HAP-1 (cell line): ENCODE measurements around the gene GARIN5B.

Experiments used
- DNase-seq, 2 experiments: peaks; one replicate each; pipeline ENCODE4 v3.0.0-alpha.2; 2016 to 2020; ENCODE audit warnings: low spot score in 2 of 2
- H3K27me3 ChIP-seq: fragments of 250-450 bp; sonication (Bioruptor Pico); 2 replicates; pipeline ENCODE4 v1.5.1; 2020; ENCODE audit warnings: low read depth, mild to moderate bottlenecking, moderate library complexity
- H3K36me3 ChIP-seq: fragments of 250-450 bp; sonication (Bioruptor Pico); replicated peaks from 2 replicates; pipeline ENCODE4 v1.5.1; 2020; ENCODE audit warnings: mild to moderate bottlenecking
- H3K4me1 ChIP-seq: fragments of 250-450 bp; sonication (Bioruptor Pico); 2 replicates; pipeline ENCODE4 v1.5.1; 2020; ENCODE audit warnings: mild to moderate bottlenecking
- H3K4me3 ChIP-seq: fragments of 250-450 bp; sonication (Bioruptor Pico); 2 replicates; pipeline ENCODE4 v1.5.1; 2020; ENCODE audit warnings: mild to moderate bottlenecking, moderate library complexity
- H3K9me3 ChIP-seq: fragments of 250-450 bp; sonication (Bioruptor Pico); 2 replicates; pipeline ENCODE4 v1.5.1; 2020; ENCODE audit warnings: mild to moderate bottlenecking, moderate library complexity
- in situ Hi-C: fragments of 300-500 bp; cut with MboI; formaldehyde crosslinking; loops from 3 replicates; pipeline ENCODE4 v1.14.3; 2020; ENCODE audit warnings: low sequenced_read_pairs, inconsistent platforms, mixed read lengths

Gene GARIN5B

DNA sequence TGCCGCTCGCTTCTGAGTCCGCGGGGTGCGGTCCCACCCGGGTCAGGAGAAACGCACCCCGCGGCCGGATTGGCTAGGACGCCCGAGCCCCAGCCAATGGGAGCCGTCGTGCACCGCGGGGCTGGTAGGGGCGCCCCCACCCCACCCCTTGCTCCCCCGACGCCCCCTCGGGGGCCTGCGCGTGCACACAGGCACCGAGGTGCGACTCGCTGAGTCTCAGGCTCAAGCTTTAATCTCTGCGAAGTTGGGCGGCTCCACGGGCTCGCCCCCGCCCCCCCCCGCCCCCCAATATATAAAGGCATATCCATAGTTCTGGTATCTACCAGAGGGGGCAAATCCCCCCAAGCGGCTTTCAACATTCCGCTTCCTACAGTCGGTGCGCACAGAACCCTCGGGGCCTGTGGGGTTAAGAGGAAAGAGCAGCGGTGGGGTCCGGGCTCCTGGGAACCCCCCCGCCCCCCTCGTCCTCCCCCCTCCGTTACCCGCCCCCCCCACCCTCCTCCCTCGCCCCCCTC lies 8.3 kb downstream of the GARIN5B start, which contains the start of gene COX6B2:
COX6B2 (minus strand) TSS at position 22 of the 515 bp plus-strand sequence. CDS start 198 bp downstream, outside the sequence.
- Histone ChIP-seq H3K4me1 (peaks cover 8% of the 10 kb centered on the region), H3K9me3 (no peaks in the 10 kb centered on the region), H3K4me3 (peak within 1 kb of the TSS; percentile 50), H3K36me3 (no peaks in the 10 kb centered on the region), H3K27me3 (peaks cover 46% of the 10 kb centered on the region)
- DNase-seq = no peak
- in situ Hi-C loops = no loop called here

DNA sequence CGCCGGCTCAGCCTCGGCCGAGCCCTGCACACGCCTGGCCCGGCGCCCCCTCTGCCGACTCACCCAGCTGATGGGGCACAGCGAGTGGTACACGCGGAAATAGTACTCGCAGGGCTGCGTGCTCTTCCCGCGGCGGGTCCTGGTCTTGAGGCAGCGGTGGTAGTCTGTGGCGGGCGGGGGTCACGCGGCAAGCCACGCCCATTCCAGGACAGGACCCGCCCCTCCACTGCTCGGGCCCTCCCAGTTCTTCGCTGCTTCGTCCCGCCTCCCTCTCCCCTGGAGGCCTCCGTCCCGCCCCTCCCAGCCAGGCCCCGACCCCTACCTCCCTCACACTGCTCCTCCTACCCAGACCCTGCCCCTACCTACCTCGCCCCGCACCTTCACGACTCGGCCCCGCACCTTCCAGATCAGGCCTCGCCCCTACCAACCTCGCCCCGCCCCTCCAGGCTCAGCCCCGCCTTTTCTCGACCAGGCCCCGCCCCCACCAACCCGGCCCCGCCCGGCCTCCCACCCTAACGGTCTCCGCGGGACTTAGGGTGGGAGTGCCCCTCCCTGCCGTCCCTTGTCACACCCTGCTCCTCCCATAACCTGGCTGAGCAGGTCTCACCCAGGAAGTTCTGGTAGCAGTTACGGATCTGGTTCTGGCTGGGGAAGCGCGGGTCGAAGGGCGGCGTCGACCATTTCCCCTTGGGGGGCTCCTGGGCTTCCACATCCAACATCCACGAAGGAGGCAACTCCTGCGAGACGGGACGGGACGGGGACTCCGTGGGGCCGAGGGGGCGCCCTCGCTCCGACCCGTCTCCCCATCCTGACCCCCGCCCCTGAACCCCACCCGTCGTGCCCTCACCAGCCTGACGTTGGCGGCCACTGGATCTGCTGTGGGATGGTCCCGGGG lies 9.0 kb downstream of the GARIN5B start:
- in situ Hi-C loops = no loop called here
- DNase-seq = peak; percentile 63 to 88
- Histone ChIP-seq H3K9me3 (no peaks in the 10 kb centered on the region), H3K4me3 (peak overlapping the region; percentile 50), H3K36me3 (no peaks in the 10 kb centered on the region), H3K4me1 (peaks cover 13% of the 10 kb centered on the region), H3K27me3 (peaks cover 46% of the 10 kb centered on the region)

DNA sequence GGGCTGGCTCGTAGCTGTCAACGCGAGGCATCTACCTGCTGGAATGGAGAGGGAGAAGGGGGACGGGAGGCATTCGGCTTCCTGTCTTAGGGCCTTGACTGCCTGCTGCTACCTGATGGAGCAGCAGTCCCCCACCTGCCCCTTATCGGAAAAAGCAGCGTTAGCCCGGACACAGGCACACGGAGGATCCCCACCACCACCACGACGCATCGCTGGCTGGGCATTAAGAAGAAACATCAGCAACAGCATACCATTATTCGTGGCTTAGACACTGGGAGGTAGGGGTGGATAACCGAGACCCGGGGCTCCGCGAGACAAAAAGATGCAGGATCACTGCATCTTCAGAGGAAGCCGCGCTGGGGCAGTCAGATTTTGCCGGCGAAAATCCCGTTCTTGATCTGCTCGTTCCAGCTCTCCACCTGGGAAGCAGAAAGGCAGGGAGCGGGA lies 9.7 kb downstream of the GARIN5B start:
- in situ Hi-C loops = no loop called here
- DNase-seq = no peak

DNA sequence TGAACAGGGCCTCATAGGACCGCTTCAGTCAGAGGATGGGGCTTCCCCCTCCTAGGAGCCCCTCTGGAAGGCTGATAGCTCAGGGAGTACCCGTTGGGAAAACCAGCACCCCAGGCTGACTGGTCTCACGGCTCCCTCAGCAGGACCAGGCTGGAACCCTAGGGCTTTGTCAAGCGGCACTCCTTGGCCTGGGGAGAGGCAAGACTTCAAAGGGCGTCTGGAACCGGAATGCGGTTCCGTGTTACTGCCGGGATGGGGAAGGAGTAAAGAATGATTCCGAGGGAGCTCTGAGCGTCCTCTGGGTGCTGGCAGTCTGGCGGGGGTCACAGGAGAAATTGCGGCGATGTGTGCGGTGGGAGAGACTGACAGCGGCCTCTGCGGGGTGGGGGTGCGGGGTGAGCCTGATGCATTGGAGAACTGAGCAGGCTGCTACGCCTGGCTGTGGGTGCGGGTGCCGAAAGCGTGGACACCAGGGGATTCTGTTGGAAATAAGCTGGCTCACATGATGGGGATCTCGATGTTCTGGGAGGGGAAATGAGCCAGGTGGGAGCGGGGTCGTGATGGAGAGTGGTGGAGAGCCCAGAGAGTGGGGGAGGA lies 10.4 kb downstream of the GARIN5B start:
- peaks cover 46% of the 10 kb centered on the region for H3K27me3 ChIP-seq
- H3K4me3 ChIP-seq = 0 out of 2 replicates have a peak overlapping the region, but pooled peaks have one; percentile 50

More for the DNA sequence above, 9.7 kb downstream of the GARIN5B start:
- peaks cover 46% of the 10 kb centered on the region for H3K27me3 ChIP-seq
- H3K4me3 ChIP-seq = peak overlapping the region; percentile 50
- no peaks in the 10 kb centered on the region for H3K36me3 ChIP-seq
- no peaks in the 10 kb centered on the region for H3K9me3 ChIP-seq
- H3K4me1 ChIP-seq = peaks cover 18% of the 10 kb centered on the region

DNA sequence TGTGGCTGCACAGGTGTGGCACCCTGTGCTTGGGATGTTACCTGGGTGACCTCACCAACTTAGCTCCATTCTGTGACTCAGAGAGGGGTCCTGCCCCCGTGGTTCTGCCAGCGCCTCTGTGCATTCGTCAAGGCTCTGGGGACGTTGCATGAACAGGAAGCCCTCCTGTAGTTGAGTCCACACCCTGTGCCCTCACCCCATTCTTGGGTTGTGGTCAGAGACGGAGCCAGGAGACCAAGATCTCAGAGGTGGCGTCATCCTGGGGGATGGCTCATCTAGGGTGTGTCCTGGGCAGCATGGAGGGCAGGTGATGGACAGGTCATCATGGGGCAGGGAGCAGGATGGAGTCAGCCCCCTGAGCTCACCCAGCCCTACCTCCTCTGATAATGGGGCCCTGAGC lies 11.0 kb downstream of the GARIN5B start:
- in situ Hi-C loops = no loop called here
- Histone ChIP-seq H3K4me3 (no peak overlapping the region), H3K36me3 (peaks cover 10% of the 10 kb centered on the region), H3K4me1 (peaks cover 26% of the 10 kb centered on the region), H3K27me3 (peaks cover 41% of the 10 kb centered on the region), H3K9me3 (no peaks in the 10 kb centered on the region)
- DNase-seq = no peak

More for the DNA sequence above, 10.4 kb downstream of the GARIN5B start:
- no peaks in the 10 kb centered on the region for H3K9me3 ChIP-seq
- peaks cover 25% of the 10 kb centered on the region for H3K4me1 ChIP-seq
- DNase-seq = no peak
- in situ Hi-C loops = no loop called here
- H3K36me3 ChIP-seq = peaks cover 3% of the 10 kb centered on the region

DNA sequence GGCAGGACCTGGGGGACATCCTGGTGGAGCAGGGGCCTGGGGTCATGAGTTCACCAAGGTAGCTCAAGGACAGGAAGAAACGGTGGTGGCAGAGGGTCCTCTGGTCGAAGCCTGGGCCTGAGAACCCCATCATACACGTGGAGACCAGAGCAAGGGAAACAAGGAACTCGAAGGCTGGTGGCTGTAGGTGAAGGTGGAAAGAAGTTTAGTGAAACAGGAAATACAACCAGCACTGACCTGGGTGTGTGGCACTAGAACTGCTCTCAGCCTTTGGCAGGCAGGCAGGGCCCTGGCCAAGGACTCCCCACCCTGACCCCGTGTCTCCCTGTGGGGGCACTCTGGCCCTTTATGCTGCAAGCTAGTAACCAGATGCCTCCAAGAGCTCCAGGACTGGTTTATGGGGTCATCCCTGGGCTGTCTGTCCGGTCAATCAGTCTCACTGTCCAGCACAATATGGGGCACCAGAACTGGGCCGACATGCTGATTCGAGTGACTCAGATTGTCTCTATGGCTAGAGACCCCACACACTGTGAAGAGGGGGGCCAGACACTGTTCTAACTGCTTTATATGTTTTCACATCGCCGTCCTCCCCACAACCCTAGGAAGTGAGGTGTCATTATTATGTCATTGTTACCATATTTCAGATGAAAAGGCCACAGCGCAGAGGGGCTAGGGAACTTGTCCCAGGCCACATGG lies 12.3 kb downstream of the GARIN5B start:
- in situ Hi-C loops = no loop called here
- Histone ChIP-seq H3K4me3 (no peak overlapping the region), H3K9me3 (no peaks in the 10 kb centered on the region), H3K36me3 (peaks cover 20% of the 10 kb centered on the region), H3K4me1 (peaks cover 26% of the 10 kb centered on the region), H3K27me3 (peaks cover 31% of the 10 kb centered on the region)
- no peak for DNase-seq

DNA sequence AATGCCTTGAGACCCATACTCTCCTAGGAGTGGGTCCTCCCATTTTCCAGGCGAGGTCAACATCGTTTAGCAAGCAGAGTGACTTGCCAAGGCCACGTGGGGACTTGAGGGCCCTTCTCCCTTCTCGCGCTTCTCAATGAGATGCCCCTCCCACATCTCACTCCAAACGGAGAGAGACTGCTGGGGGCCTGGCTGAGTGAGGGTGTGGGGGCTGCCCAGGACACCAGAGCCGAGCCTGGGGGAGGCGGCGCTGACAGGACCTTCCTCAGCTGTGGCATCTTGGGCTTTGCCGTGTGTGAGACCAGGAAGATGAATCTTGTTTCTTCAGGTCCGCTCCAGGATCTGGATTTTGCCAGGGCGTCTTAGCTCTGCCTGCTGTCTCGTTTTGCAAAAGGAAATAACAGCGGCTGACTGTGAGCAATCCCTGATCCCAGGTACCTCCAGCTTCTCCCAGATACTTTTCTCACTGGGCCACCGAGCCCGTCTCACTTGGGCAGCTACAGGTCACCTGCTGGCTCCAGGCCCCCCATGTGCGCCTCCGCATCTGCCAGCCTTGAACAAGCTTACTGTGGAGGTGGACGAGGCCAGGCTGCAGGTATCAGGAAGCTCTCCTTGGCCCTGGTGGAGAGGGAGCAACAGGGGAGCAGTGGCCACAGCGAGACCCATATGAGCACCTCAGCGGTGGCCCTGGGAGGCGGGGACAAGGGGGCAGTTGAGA lies 14.6 kb downstream of the GARIN5B start:
- in situ Hi-C loops = no loop called here

DNA sequence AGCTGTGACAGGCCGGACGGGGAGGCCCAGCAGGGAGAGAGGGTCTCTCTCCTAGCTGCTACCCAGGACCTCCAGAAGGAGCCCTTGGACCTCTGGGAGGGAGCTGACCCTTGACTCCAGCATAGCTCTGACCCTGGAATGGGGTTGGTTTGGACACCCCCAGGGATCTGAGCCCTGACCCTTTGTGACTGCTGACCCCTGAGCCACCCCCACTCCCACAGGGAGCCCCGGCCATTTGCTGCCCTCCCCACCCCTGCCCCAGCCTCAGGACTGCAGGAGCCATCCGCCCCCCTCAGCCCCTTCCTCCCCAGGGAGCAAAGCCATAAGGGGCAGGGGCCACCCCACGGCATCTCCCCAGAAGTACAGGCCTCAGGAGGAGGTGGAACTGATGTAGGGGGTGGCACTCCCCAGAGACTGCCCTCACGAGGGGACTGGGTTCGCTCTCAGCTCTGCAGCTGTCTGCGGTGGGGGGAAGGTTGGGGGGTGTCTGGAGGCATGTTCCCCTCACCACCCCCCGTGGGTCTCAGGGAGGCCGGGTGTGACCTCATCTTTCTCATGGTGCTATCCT lies 15.5 kb downstream of the GARIN5B start:
- H3K4me1 ChIP-seq = peaks cover 20% of the 10 kb centered on the region
- DNase-seq = no peak
- peaks cover 6% of the 10 kb centered on the region for H3K27me3 ChIP-seq
- H3K9me3 ChIP-seq = no peaks in the 10 kb centered on the region
- peaks cover 43% of the 10 kb centered on the region for H3K36me3 ChIP-seq
- in situ Hi-C loops = no loop called here
- no peak overlapping the region for H3K4me3 ChIP-seq

More for the DNA sequence above, 14.6 kb downstream of the GARIN5B start:
- H3K4me3 ChIP-seq = no peak overlapping the region
- H3K4me1 ChIP-seq = peaks cover 24% of the 10 kb centered on the region
- DNase-seq = peak; percentile 39 to 88
- no peaks in the 10 kb centered on the region for H3K9me3 ChIP-seq
- peaks cover 35% of the 10 kb centered on the region for H3K36me3 ChIP-seq
- H3K27me3 ChIP-seq = peaks cover 16% of the 10 kb centered on the region

DNA sequence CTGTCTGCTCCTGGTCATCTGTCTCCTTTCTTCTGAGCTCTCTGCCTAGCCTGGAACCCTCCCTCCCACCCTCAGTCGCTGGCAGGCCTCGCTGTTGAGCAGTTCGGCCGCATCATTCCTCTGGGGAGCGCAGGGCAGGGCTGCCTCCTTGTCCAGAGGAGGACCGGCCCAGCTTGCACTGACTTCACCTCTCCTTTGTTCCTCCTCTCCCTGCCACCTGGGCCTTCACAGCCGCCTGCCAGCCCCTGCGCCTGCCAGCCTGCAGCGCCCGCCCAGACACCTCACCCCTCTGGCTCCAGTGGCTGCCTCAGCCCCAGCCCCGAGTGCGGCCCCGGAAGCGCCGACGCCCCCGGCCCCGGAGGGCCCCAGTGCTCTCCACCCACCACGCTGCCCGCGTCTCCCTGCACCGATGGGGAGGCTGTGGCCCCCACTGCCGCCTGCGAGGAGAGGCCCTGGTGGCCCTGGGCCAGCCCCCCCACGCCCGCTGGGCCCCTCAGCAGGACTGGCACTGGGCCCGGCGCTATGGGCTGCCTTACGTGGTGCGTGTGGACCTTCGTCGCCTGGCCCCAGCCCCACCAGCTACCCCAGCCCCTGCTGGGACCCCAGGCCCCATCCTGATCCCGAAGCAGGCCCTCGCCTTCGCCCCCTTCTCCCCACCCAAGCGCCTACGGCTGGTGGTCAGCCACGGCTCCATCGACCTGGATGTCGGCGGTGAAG lies 16.2 kb downstream of the GARIN5B start:
- in situ Hi-C loops = no loop called here

DNA sequence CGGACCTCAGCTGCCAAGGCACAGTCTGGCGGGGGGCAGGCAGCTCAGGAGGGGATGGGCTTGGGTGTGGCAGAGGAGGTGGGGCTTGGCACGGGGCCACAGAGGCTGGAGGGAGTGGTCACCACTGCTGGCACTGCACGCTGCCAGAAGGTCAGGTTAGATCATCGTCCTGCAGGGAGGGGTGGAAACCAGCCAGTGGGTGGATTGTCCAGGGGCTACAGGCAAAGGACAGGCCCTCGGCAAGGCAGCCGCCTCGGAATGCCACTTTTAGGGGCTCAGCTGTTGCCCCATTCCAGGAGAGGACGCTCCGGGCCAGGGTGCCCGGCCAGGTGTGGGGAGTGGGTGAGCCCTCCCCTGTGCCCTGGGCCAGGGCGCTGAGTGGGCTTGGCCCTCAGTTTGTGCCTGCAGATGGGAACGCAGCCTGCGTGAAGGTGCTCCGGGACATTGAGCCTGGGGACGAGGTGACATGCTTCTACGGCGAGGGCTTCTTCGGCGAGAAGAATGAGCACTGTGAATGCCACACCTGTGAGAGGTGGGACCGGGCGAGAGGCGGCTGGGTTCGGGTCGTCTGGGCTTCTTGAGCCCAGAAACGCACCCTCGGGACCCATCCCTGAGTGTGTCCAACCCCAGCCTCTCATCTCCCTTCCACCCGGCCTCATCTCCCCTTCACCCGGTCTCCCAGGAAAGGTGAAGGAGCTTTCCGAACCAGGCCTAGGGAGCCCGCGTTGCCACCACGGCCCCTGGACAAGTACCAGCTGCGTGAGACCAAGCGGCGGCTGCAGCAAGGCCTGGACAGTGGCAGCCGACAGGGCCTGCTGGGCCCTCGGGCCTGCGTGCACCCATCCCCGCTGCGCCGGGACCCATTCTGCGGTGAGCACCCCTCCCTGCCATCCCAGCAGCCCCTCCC lies 17.0 kb downstream of the GARIN5B start:
- Histone ChIP-seq H3K36me3 (peaks cover 54% of the 10 kb centered on the region), H3K9me3 (no peaks in the 10 kb centered on the region), H3K27me3 (no peaks in the 10 kb centered on the region), H3K4me1 (peaks cover 26% of the 10 kb centered on the region), H3K4me3 (no peak overlapping the region)
- in situ Hi-C loops = no loop called here
- DNase-seq = peak in 1 of 2 experiments; percentile 66

More for the DNA sequence above, 16.2 kb downstream of the GARIN5B start:
- peaks cover 49% of the 10 kb centered on the region for H3K36me3 ChIP-seq
- no peaks in the 10 kb centered on the region; the same call in 1 of the 2 replicates for H3K27me3 ChIP-seq
- H3K9me3 ChIP-seq = no peaks in the 10 kb centered on the region
- peaks cover 20% of the 10 kb centered on the region for H3K4me1 ChIP-seq
- DNase-seq = no peak
- H3K4me3 ChIP-seq = no peak overlapping the region

DNA sequence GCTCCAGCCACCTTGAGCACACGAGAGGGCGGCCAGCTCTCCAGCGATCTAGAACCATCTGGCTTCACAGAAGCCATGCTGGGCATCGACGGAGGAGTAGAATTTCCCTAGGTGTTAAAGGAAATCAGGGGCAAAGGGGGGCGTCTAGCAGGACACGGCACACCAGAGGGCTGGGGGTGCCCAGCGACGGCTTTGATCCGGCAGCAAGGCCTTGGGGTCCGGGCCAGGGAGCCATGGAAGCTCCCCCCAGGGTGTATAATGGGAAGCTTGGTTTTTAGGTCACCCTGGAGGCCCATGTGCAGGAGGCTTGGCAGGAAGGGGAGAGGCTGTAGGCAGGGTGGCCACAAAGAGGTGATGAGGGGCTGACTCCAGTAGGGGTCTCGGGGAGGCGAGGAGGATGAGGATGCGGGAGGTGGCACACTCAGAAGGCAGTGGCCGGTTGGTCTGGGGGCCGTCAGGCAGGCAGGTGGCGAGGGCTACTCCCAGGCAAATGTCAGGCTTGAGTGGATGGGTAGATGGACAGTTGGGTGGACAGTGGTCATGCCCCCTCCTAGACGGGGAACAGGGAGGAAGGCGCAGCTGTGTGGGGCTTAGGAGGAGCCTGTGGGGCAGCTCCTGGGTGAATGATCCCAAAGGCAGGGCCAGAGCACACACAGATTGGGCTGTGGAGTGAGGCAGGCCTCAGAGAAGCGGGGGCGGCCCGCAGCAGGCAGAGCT lies 17.8 kb downstream of the GARIN5B start:
- no peaks in the 10 kb centered on the region for H3K27me3 ChIP-seq
- peaks cover 54% of the 10 kb centered on the region for H3K36me3 ChIP-seq
- DNase-seq = no peak
- in situ Hi-C loops = no loop called here
- H3K4me3 ChIP-seq = no peak overlapping the region
- peaks cover 26% of the 10 kb centered on the region for H3K4me1 ChIP-seq
- no peaks in the 10 kb centered on the region for H3K9me3 ChIP-seq
